K562 (cell line): ENCODE results near the gene DRC3. TPM values are rescaled to one million over a fixed set of nuclear protein-coding genes. Genes with fewer than 3 reads are reported as not detected.

Source experiments
- ATAC-seq: fragments of 200-7000 bp; cut with Tn5 transposase; 3 replicates; pipeline ENCODE4 v1.9.1; 2020; ENCODE audit warnings: moderate library complexity
- BruUV-seq: library from RNA; stranded (reverse); fragments of 400-500 nt; replicated peaks from 2 replicates; lab custom pipeline; 2021; lab: Mats Ljungman, UMichigan
- CTCF ChIA-PET: fragments of 300-600 bp; formaldehyde crosslinking; extraction: SDS; loops from one replicate; lab custom pipeline; 2021; ENCODE audit warnings: low intra/inter-chr PET ratio; lab: Yijun Ruan, JAX
- POLR2A ChIA-PET: fragments of 300-600, 350-650 bp; sonication (Branson Sonifier 250); formaldehyde crosslinking; extraction: SDS; loops from one replicate; lab custom pipeline; 2021; ENCODE audit warnings: antibody characterized with exemption, inconsistent platforms; lab: Yijun Ruan, JAX
- DNase-seq, 4 experiments: peaks; one replicate each; pipeline versions ENCODE4 v3.0.0 to v3.0.0-alpha.2; 2011 to 2018; ENCODE audit warnings: low spot score in 3 of 4, mixed read lengths in 3 of 4; ENCODE audit errors: extremely low read depth in 1 of 4
- FAIRE-seq: peaks from 2 replicates; lab custom pipeline; 2011; peaks lifted over from hg19 to GRCh38; lab: Jason Lieb, UNC
- H2AFZ ChIP-seq: 2 replicates; pipeline ENCODE4 v1.6.0; 2011; ENCODE audit warnings: low read depth, low read length, control low read depth, inconsistent platforms
- H3K27ac ChIP-seq: fragments of 200-600 bp; 3 replicates; pipeline ENCODE4 v1.8.0; 2011; ENCODE audit warnings: low read depth, mild to moderate bottlenecking, control low read depth, inconsistent platforms, low read length, moderate library complexity, mixed read lengths; ENCODE audit errors: extremely low read depth
- H3K27me3 ChIP-seq, 2 experiments: fragments of 300-600 bp in 1 of 2; 2 replicates in 1 of 2; 3 replicates in 1 of 2; pipeline versions ENCODE4 v1.6.0 to v1.8.0; 2011; ENCODE audit warnings: inconsistent platforms in 2 of 2, low read length in 2 of 2, mild to moderate bottlenecking in 1 of 2, mixed read lengths in 1 of 2, moderate library complexity in 1 of 2; ENCODE audit not compliant: control insufficient read depth in 2 of 2, insufficient read depth in 2 of 2
- H3K36me3 ChIP-seq: fragments of 300-600 bp; 3 replicates; pipeline ENCODE4 v1.8.0; 2011; ENCODE audit warnings: mild to moderate bottlenecking, low read length, inconsistent platforms; ENCODE audit not compliant: control insufficient read depth, insufficient read depth
- H3K4me1 ChIP-seq, 2 experiments: fragments of 200-600 bp in 1 of 2; replicated peaks in 1 of 2; 2 replicates in 1 of 2; 3 replicates in 1 of 2; pipeline versions ENCODE4 v1.5.1 to v1.8.0; 2011; ENCODE audit warnings: inconsistent platforms in 2 of 2, low read length in 2 of 2, mild to moderate bottlenecking in 1 of 2, mixed read lengths in 1 of 2, moderate library complexity in 1 of 2; ENCODE audit not compliant: control insufficient read depth in 2 of 2, insufficient read depth in 2 of 2
- H3K4me2 ChIP-seq: 2 replicates; pipeline ENCODE4 v1.6.1; 2011; ENCODE audit warnings: low read length, control low read depth, inconsistent platforms, mixed read lengths; ENCODE audit not compliant: insufficient read depth
- H3K4me3 ChIP-seq: fragments of 200-600 bp; sonication (generic), shearing (Covaris generic); 2 replicates; pipeline ENCODE4 v1.5.1; 2016; ENCODE audit warnings: control low read depth, inconsistent platforms
- H3K79me2 ChIP-seq: fragments of 200-600 bp; 3 replicates; pipeline ENCODE4 v1.8.0; 2011; ENCODE audit warnings: low read length, inconsistent platforms; ENCODE audit not compliant: control insufficient read depth, insufficient read depth
- H3K9ac ChIP-seq, 2 experiments: 2 replicates each; pipeline versions ENCODE4 v1.6.0 to v1.6.1; 2011; ENCODE audit warnings: low read depth in 2 of 2, low read length in 2 of 2, control low read depth in 1 of 2, inconsistent platforms in 1 of 2, mild to moderate bottlenecking in 1 of 2, mixed read lengths in 1 of 2; ENCODE audit not compliant: insufficient read depth in 1 of 2
- H3K9me1 ChIP-seq: one replicate; pipeline ENCODE4 v1.6.0; 2011; ENCODE audit warnings: inconsistent platforms, mild to moderate bottlenecking, low read length, moderate library complexity; ENCODE audit not compliant: control insufficient read depth, insufficient read depth
- H3K9me3 ChIP-seq: replicated peaks from 2 replicates; pipeline ENCODE4 v1.5.1; 2011; ENCODE audit warnings: low read depth, low read length, inconsistent platforms; ENCODE audit not compliant: control insufficient read depth, insufficient read depth
- H4K20me1 ChIP-seq: replicated peaks from 2 replicates; pipeline ENCODE4 v1.6.1; 2011; ENCODE audit warnings: low read length, inconsistent platforms, mixed read lengths; ENCODE audit not compliant: control insufficient read depth, insufficient read depth
- CREBBP ChIP-seq: IDR thresholded peaks from one replicate; pipeline ENCODE4 v1.6.1; 2012; ENCODE audit warnings: low read depth, mild to moderate bottlenecking, control low read depth, inconsistent platforms, low read length
- KAT2B ChIP-seq: IDR thresholded peaks from one replicate; pipeline ENCODE4 v1.6.1; 2012; ENCODE audit warnings: low read depth, mild to moderate bottlenecking, control low read depth, inconsistent platforms, low read length, moderate library complexity
- NR2C2 ChIP-seq, 2 experiments: fragments of 200-800 bp in 1 of 2; sonication (Bioruptor generic) in 1 of 2; sonication (generic) in 1 of 2; formaldehyde crosslinking in 1 of 2; IDR thresholded peaks; 2 replicates each; pipeline versions ENCODE4 v1.6.1 to v1.8.0; 2016 to 2022; ENCODE audit warnings: mild to moderate bottlenecking in 1 of 2, missing compliant biosample characterization in 1 of 2, missing genetic modification characterization in 1 of 2, missing genetic modification reagents in 1 of 2
- PHTF2 ChIP-seq: fragments of 250-450 bp; sonication (Bioruptor Pico); IDR thresholded peaks from 2 replicates; pipeline ENCODE4 v1.5.0; 2021; ENCODE audit warnings: mild to moderate bottlenecking
- RBBP5 ChIP-seq: fragments of 200-600 bp; sonication (generic); IDR thresholded peaks from 2 replicates; pipeline ENCODE4 v1.6.1; 2012; ENCODE audit warnings: borderline replicate concordance, mild to moderate bottlenecking, low read length, control low read depth, inconsistent platforms; ENCODE audit not compliant: insufficient read depth, poor library complexity, severe bottlenecking
- TRIM28 ChIP-seq: fragments of 450-650 bp; IDR thresholded peaks from 2 replicates; pipeline ENCODE4 v1.6.1; 2017
- U2AF1 ChIP-seq: fragments of 200-400 bp; formaldehyde crosslinking; optimal IDR thresholded peaks from 2 replicates; pipeline ENCODE3; 2017; ENCODE audit warnings: mild to moderate bottlenecking, low read depth, low read length, moderate library complexity
- ZC3H4 ChIP-seq: sonication (generic); formaldehyde crosslinking; IDR thresholded peaks from 2 replicates; pipeline ENCODE4 v1.9.0; 2021; ENCODE audit warnings: missing genetic modification reagents, borderline replicate concordance
- ZNF384 ChIP-seq: IDR thresholded peaks from 2 replicates; pipeline ENCODE4 v1.6.1; 2012; ENCODE audit warnings: low read depth, low read length, improper control_type of control experiment
- ZNF696 ChIP-seq: fragments of 250-450 bp; sonication (Bioruptor Pico); conservative IDR thresholded peaks from 2 replicates; pipeline ENCODE4 v1.4.0; 2020; ENCODE audit warnings: mild to moderate bottlenecking, moderate library complexity
- WGBS: fragments of 100-300 bp; shearing (Covaris generic); methylation state at CpG from one replicate; pipeline ENCODE4 v1.1.6; 2016; ENCODE audit warnings: low coverage, mixed read lengths; ENCODE audit not compliant: insufficient coverage; ENCODE audit errors: missing lambda C conversion rate; 5-methylcytosine and 5-hydroxymethylcytosine counted together
- in situ Hi-C: fragments of 300-500 bp; cut with MboI; formaldehyde crosslinking; loops from 4 replicates; pipeline ENCODE4 v1.15.0; 2018; ENCODE audit warnings: inconsistent platforms, mixed read lengths
- intact Hi-C: fragments of 100-400 bp; cut with micrococcal nuclease; formaldehyde crosslinking; loops from 2 replicates; pipeline ENCODE4 v1.14.2; 2022
- polyA plus RNA-seq, 8 experiments: library from polyadenylated mRNA; depleted of rRNA in 4 of 8; stranded (reverse) in 5 of 8; unstranded in 3 of 8; fragments of >200 nt; fragmentation: Nextera tagmentation in 2 of 8; fragmentation: Illumina TruSeq in 1 of 8; extraction: Ambion mirVana in 2 of 8; extraction: Trizol in 1 of 8; gene quantifications; 2 replicates each; pipeline versions ENCODE4 v1.2.1 to v1.2.3, GENCODE V29; 2011 to 2014; ENCODE audit warnings: inconsistent platforms in 1 of 8, missing spikeins in 1 of 8
- total RNA-seq, 7 experiments: library from RNA; depleted of rRNA in 6 of 7; stranded (reverse); fragments of >200 nt in 6 of 7; fragmentation: Illumina TruSeq in 2 of 7; extraction: Trizol in 2 of 7; gene quantifications; 2 replicates each; pipeline versions ENCODE4 v1.2.1 to v1.2.3, GENCODE V29; 2011 to 2021; ENCODE audit warnings: low replicate concordance in 1 of 7
- TF ChIP-seq, protein P1 (sequence below): fragments of 250-450 bp; sonication (Bioruptor Pico); IDR thresholded peaks from 2 replicates; pipeline ENCODE4 v1.4.0; 2020
- TF ChIP-seq, protein P2 (sequence below): fragments of 250-450 bp; sonication (Bioruptor Pico); IDR thresholded peaks from 2 replicates; pipeline ENCODE4 v1.6.1; 2021; ENCODE audit warnings: mild to moderate bottlenecking
- TF ChIP-seq, protein P3 (sequence below): fragments of 450-650 bp; formaldehyde crosslinking; IDR thresholded peaks from 2 replicates; pipeline ENCODE4 v1.4.0; 2022; ENCODE audit warnings: missing genetic modification characterization

The DRC3 gene
- total and polyA plus RNA-seq, 9 of the 15 experiments (the other 6 are each of a cell fraction or from before 2014, with no cell fraction given) = 0.10 to 0.84 (median 0.30) TPM; not detected in 3

DNA sequence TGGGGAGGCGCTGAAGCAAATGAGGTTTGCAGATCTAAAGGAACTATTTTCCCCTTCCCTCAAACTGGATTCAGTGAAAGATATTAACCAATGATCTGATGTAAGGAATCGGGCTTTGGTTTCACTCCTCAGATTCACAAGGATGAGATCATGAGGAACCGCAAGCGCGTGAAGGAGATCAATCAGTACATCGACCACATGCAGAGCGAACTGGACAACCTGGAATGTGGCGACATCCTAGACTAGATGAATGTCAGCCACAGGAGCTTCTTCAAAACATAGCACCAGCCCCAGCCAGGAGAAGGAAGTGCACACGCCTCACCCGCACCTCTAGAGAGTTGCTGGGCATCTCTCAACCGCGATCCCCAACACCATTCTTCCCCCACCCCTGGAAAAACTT lies 43.8 kb downstream of the DRC3 start (continued):
- TF ChIP-seq, protein P1, sequence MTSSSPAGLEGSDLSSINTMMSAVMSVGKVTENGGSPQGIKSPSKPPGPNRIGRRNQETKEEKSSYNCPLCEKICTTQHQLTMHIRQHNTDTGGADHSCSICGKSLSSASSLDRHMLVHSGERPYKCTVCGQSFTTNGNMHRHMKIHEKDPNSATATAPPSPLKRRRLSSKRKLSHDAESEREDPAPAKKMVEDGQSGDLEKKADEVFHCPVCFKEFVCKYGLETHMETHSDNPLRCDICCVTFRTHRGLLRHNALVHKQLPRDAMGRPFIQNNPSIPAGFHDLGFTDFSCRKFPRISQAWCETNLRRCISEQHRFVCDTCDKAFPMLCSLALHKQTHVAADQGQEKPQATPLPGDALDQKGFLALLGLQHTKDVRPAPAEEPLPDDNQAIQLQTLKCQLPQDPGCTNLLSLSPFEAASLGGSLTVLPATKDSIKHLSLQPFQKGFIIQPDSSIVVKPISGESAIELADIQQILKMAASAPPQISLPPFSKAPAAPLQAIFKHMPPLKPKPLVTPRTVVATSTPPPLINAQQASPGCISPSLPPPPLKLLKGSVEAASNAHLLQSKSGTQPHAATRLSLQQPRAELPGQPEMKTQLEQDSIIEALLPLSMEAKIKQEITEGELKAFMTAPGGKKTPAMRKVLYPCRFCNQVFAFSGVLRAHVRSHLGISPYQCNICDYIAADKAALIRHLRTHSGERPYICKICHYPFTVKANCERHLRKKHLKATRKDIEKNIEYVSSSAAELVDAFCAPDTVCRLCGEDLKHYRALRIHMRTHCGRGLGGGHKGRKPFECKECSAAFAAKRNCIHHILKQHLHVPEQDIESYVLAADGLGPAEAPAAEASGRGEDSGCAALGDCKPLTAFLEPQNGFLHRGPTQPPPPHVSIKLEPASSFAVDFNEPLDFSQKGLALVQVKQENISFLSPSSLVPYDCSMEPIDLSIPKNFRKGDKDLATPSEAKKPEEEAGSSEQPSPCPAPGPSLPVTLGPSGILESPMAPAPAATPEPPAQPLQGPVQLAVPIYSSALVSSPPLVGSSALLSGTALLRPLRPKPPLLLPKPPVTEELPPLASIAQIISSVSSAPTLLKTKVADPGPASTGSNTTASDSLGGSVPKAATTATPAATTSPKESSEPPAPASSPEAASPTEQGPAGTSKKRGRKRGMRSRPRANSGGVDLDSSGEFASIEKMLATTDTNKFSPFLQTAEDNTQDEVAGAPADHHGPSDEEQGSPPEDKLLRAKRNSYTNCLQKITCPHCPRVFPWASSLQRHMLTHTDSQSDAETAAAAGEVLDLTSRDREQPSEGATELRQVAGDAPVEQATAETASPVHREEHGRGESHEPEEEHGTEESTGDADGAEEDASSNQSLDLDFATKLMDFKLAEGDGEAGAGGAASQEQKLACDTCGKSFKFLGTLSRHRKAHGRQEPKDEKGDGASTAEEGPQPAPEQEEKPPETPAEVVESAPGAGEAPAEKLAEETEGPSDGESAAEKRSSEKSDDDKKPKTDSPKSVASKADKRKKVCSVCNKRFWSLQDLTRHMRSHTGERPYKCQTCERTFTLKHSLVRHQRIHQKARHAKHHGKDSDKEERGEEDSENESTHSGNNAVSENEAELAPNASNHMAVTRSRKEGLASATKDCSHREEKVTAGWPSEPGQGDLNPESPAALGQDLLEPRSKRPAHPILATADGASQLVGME (CRISPR knock-in tag) = no peak

DNA sequence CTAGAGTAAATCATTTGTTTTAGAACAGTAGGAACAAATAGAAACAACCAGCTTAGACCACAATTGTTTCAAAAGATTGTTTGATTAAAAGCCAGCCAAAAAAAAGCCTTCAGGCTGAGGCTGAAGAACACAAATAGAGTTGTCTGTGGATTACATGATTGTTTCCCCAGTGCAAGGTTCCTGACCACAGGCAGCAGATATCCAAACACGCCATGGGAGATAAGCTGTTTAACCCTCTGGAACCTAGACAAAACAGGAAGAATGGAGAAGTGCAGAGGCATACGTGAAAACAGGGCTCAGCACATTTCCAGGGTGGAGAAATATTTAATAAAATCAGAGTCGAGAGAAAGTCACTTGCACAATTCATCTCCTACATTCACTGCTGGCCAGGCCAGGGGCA lies 45.3 kb downstream of the DRC3 start:
- 19% methylated on average over 3 of the region's 3 CpGs for WGBS
- Histone ChIP-seq H3K79me2 (no peaks in the 10 kb centered on the region), H3K27me3 (no peaks in the 10 kb centered on the region), H3K4me3 (no peak overlapping the region), H3K27ac (no peak overlapping the region), H3K4me2 (no peak overlapping the region; the same call in 1 of the 2 replicates), H3K9ac (no peak overlapping the region), H3K36me3 (peaks cover 8% of the 10 kb centered on the region; the same call in 2 of the 3 replicates), H3K9me3 (no peaks in the 10 kb centered on the region), H4K20me1 (0 out of 2 replicates have a peak, but pooled peaks cover 5% of the 10 kb centered on the region), H2AFZ (no peak overlapping the region), H3K4me1 (peaks cover 6 to 14% of the 10 kb centered on the region in 2 experiments; a peak in 4 of 5 replicates), H3K9me1 (no peaks in the 10 kb centered on the region)
- intact Hi-C loops = no loop called here
- CTCF ChIA-PET = no interaction called here
- no TSS peak for BruUV-seq
- DNase-seq (peak in 1 of 4 experiments; percentile 37), ATAC-seq (peak; percentile 74), FAIRE-seq (peak; percentile 67)
- in situ Hi-C loops = no loop called here
- POLR2A ChIA-PET = interaction anchor here (0.7 to 1.0 kb wide), 2 partner anchors 10 to 15 kb away, joined by 3 to 5 read pairs; no protein-coding TSS in a partner anchor
- TF ChIP-seq KAT2B (no peak), NR2C2 (CRISPR knock-in tag; IDR thresholded peaks at IDR 0.05) (no peak), NR2C2 (tag; IDR thresholded peaks at IDR 0.05) (no peak), CREBBP (no peak), ZC3H4 (CRISPR knock-in tag) (no peak), U2AF1 (no peak), RBBP5 (no peak), PHTF2 (CRISPR knock-in tag) (no peak), ZNF384 (0 out of 2 replicates have a peak, but pooled peaks have one; percentile 14), ZNF696 (no peak), TRIM28 (no peak)
- TF ChIP-seq, protein P2, sequence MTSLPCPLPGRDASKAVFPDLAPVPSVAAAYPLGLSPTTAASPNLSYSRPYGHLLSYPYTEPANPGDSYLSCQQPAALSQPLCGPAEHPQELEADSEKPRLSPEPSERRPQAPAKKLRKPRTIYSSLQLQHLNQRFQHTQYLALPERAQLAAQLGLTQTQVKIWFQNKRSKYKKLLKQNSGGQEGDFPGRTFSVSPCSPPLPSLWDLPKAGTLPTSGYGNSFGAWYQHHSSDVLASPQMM (CRISPR knock-in tag) = no peak
- TF ChIP-seq, protein P3, sequence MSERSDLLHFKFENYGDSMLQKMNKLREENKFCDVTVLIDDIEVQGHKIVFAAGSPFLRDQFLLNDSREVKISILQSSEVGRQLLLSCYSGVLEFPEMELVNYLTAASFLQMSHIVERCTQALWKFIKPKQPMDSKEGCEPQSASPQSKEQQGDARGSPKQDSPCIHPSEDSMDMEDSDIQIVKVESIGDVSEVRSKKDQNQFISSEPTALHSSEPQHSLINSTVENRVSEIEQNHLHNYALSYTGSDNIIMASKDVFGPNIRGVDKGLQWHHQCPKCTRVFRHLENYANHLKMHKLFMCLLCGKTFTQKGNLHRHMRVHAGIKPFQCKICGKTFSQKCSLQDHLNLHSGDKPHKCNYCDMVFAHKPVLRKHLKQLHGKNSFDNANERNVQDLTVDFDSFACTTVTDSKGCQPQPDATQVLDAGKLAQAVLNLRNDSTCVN (CRISPR knock-in tag) = no peak
